HG02973 (cell line): ENCODE data around the gene FRAS1.
"Not testable (repeated sequence)": the region's sequence is repeated elsewhere in the genome, so short reads cannot be mapped to it uniquely, and the experiment has no call there.

Experiments
- ATAC-seq: cut with Tn5 transposase; IDR thresholded peaks from one replicate; pipeline ENCODE4 v1.9.1; 2021; ENCODE audit warnings: moderate library complexity; ENCODE audit not compliant: unreplicated experiment

The FRAS1 gene

DNA sequence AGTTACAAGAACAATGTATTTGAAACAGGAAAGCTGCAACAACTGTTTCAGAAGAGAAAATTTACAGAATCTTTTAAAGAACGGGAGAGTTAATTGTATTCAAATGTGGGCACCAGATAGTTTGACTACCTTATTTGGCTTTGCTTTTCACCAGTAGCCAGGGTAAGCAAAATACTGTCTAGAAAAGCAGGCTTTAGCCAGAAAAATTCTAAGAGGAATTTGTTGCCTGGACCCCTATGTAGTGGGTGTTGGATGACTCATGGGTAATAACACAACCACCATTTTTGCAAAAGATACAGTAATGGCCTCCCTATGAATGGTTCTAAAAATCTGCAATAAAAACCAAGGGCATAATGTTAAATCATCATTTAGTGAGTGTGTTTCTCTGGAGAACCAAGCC, 261.0 kb downstream of the FRAS1 start:
- ATAC-seq, result no peak

DNA sequence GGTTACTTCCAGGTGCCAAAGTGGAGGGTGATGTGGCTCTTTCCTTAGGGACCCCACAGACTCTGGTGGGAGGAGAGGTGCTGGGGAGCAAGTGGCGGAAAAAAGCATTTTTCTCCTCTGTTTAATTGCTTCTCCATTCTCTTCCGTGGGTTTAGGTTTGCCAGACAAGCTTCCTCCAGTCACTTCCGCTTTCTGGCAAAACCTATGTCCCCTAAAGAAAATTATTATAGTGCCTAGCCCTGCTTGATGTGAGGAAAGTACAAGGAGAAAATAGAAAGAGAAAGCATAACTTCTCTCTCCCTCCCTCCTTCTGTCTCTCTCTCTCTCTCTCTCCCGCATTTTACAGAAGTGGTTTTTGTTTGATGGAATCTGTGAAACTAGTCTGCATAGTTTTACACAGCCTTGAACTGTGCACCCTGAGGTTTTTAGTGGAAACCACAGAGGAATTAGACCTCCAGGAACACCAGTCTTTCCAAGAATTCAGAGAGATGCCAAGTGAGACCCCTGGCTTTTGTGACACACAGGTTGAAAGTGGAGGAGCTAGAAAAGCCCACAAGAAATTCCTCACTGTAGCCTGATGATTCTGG, 263.3 kb downstream of the FRAS1 start:
- no peak for ATAC-seq

DNA sequence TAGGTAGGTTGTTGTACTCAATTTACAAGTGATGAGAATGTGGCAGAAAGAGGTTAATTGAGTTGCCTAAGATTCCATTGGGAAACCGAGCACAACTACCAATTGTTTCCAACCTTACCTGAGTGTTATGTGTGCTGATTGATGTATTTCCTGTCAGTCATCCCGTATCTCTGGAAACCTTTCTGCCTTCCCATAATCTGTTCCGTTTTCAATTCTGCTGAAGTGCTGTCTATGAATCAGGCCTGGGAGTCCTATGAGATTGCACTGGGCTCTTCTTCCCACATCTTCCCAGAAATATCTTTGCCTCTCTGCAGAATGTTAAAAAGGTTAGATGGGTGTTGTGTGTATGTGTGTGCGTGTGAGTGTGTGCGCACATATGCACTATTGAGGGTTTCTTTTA, 264.9 kb downstream of the FRAS1 start:
- ATAC-seq, result no peak

DNA sequence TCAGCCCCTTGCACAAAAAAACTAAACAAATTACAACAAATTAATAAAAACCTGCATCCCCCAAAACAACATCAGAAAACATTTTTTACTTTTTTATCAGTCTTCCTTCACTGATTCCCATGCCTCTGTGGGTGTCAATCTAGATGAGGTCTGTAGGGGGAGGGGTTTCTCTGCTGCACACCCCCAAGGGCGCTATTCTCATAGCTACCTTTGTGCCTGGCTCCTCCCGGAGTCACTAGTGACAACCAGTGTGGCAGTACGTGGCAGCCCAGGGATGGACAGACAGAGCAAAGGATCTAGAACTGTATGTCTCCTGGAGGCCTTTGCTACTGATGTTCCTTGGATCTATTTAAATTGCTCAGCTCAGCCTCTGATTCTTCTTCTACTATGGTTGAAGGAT, 266.3 kb downstream of the FRAS1 start:
- no peak for ATAC-seq

DNA sequence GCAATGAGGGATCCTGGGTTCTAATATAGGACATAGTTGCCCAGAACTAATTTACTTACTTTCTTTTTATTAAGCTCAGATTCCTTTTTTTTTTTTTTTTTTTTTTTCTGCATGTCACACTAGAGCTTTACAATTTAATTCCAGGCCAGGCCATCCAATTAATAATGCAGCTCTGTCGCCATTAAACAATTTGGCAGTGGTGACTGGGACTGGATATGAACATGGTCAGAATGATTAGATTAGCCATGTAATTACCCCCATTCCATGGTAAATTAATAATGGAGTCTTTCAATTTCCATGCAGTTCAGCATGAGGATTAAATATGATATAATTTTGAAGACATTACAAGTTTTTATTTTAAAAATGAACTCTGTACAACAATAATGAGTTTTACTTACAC, 267.5 kb downstream of the FRAS1 start:
- no peak for ATAC-seq

DNA sequence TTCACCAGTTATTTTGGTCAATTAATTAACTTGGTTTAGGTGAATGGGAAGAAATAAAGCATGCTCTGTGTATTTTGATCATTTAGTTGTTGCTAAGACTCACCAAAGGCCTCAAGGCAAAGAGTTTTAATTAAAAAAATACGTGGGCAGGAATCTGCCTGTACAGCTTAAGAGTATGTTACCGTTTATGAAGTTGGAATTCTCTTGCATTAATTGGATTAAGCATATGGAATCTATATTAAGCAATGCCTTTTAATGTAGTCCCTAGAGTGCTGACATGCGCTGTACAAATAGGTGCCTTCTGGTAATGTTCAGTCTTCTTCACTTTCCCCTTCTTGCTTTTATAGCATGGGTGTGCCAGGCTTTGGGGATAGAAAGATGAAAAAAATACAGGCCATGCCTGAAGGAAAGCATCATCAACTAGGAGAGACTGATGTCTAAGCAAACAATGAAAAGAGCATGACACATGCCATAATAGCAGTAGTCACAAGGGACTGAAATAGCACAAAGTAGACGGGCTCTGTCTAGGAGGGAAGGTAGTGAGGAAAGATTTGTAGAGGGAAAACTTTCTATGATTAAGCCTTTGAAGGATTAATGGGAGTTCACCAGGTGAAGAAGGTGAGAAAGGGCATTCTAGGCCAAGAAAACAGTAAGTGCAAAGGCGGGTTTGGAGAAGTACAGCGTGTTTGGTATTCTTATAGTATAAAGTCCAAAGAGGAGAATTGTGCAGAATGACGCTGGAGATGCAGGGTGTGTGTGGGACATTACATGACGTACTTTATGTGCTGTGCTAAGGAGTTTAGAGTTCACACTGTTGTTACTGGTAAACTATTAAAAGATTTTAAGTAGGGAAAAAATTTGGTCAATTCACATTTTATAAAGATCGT, 268.4 kb downstream of the FRAS1 start:
- no peak for ATAC-seq

DNA sequence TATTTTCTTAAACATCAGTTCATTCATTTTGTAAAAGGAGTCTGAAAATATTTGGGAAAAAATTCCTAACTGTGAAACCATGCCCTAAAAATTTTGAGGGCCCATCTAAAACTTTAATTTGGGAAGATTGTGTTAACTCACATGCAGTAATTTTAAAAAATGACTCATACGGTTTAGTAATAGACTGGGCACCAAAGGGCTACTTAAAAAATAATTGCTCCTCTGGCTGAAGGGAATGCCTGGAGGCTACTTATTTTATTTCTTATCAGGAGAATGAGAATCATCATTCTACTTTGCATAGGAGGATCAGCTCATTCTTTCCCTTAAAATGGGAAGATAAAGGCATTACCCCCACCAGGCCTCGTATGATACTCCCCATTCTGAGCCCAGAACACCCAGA, 271.5 kb downstream of the FRAS1 start:
- not testable (repeated sequence) for ATAC-seq

DNA sequence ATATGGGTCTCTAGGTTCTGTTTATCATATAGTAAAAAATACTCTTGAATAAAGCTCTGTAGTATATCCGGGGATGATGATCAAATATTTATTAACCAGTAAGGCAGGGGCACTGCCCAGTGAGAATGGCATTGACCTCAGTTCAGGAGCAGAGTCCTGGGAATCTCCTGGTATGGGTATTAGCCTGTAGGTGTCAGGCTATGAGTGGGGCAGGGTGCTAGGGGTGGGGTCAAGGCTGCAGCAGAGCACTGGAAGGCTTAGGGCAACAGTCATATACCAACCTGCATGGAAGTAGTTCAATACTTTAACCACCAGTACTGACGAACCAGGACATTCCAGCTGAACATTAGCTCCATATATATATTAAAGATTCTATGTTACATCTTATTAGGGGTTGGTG, 274.1 kb downstream of the FRAS1 start:
- no peak for ATAC-seq

DNA sequence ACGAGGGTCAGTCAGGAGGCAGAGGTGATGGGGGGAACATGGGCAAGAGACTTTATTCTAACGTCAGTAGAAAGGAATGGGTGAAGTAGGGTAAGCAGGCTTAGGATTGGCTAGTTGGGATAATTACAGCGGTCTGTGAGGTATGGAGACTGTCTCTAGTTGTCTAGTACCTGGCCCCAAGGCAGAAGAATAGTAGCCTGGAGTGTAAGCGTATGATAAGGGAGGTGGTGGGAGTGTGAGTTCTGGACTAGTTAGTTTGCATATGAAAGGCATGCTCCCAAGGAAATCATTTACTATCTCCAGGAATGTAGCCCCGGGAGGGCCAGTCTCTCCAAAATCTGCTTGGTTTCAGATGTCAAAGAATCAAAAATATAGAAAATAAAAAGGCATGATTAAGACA, 274.8 kb downstream of the FRAS1 start:
- no peak for ATAC-seq

DNA sequence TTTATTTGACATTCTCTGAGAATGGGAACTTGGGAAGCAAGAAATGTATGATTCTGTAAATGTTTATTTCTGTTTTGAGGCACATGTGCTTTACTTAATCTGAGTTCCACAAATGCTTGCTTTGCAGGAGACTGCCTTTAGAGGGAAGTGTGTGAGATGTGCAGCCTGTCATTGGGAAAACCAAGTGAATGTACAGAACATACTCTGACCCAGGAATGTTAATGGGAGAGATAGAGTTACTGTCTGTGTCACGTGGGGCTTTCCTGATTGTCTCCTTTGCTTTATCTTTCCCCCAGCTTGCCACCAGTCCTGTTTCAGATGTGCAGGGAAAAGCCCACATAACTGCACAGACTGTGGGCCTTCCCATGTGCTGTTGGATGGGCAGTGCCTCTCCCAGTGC, 275.9 kb downstream of the FRAS1 start:
- no peak for ATAC-seq

DNA sequence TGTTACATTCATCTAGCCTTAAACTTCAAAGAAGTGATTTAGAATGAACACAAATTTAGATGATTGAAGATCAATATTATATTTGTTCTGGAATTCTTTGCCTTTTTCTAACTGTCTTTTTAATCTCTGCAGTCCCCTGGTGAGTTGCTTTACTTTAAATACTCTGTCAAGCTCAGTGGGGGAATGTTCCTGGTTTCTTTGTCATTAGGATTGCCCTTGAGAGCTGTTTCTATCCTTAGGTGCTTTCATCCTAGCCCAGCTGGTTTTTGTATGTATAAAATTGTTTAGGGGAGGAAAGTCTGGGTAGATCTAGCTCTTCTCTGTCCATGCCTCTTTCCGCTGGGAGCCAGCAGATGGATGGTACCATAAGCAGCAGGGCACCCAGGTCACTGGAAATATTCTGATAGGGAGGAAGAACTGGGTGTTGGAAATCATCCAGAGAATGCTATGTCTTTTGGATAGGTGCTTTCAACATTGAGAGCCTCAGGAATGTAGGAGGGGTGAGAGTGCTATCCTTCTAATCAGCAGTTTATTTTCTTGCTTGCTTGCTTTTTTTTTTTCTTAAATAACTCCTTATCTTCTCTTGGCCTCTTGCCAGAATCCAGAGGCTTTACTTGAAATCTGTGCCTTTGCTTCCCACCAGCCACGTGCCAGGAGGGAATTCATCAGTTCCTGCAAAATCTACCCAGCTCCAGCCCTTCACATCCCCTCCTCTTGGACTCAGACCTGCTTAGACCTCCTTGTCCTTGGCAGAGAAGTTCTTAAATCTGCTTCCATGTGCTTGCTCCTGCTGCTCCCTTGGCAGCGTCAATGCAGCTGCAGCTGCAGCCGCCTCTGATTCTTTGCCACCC, 279.2 kb downstream of the FRAS1 start:
- ATAC-seq, result no peak

DNA sequence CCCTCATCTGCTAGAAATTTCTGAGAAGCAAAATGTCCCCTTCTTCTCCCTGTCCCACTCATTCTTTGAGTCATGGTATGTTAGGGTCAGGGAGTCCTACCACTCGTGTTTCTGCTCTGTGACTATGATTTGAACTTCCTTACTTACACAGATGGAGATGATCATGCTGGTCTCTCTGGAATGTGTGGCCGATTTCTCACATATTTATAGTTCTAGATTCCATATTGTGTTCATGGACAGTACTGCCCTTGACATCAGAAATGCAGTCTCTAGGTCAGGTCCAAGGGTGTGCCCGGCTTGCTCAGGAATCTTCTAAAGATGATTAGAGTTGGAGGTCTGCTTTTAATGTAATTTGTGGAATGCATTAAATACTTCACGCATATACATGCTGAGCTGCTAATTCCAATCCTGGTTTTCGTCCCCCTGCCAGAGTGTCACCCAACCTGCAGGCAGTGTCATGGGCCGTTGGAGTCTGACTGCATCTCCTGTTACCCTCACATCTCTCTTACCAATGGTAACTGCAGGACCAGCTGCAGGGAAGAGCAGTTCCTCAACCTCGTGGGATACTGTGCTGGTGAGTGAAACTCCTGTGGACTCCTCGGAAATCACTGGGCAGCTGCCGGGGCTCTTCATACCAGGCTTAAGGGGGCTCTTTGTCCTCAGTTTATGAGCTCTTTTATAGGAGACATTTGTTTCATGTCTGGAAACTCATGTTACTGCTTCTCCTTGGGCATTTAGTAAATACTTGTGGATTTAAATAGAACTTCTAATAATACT, 280.3 kb downstream of the FRAS1 start:
- no peak for ATAC-seq

DNA sequence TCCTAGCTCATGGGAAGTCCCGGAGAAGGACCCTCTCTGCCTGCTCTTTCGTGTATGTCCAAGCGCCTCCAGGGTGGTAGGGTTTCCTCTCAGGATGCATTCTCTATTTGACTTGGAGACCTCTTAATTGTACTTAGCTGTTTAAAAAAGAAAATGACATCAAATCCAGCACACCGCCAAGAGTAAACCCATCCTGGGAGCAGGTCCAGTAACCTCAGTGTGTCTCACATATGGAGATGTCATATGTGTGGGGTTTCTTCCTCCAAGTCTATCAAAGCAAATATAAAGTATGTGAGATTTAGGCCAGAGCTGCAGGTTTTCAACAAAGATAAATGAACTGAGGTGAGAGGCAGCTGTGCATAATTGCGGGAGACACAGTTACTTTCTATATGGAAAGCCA, 285.0 kb downstream of the FRAS1 start:
- no peak for ATAC-seq

DNA sequence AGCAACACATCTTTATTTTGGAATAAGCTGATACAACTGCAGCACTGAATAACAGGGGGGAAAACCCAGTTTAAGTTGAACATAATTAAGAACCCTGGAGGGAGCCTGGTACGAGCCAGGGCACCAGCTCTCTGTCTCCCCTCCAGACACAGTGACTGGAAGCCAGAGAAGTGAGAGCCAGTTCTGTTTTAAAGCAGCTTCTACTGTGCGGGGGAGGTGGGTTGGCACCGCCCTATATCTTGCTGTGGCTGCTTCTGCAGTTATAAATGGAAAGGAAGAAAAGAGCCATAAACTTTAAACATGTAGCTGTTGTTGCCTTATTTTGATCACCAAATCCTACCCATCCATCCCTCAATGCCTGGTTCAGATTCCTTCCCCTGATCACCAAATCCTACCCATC, 286.6 kb downstream of the FRAS1 start:
- ATAC-seq, result no peak

DNA sequence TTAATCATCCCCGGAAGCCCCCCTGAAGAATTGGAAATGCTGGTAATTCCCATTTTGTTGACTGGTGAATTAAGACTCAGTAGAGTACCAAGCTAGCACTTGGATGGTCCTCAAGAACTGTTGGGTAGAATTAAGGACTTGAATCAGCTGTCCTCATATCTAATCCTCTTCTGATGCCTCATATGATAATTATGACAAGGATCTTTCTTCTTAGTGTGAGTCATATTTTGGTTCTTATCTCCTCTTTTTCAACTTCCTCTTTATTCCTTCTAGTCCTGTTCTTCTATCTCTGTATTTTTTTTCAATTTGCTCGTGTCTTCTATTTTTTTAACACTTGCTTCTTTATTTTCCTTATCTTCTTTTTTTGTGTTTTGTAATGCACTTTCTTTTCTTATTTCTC, 288.1 kb downstream of the FRAS1 start:
- no peak for ATAC-seq

DNA sequence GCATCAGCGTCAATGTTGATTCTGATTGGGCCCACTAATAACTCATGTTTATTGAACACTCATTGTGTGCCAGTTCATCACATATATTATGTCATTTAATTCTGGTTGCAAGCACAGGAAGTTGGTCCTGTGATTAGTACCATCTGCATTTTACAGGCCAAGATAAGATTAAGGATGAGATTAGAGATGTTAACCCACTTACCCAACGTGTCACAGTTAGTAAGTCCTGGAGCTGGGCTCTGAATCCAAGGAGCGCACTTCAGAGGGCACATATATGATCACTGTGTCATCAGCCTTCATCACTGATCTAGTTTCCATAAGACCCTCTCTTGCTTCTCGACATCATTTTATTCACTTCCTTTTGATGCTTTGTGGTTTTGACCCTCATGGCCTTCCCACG, 289.1 kb downstream of the FRAS1 start:
- ATAC-seq, result no peak

DNA sequence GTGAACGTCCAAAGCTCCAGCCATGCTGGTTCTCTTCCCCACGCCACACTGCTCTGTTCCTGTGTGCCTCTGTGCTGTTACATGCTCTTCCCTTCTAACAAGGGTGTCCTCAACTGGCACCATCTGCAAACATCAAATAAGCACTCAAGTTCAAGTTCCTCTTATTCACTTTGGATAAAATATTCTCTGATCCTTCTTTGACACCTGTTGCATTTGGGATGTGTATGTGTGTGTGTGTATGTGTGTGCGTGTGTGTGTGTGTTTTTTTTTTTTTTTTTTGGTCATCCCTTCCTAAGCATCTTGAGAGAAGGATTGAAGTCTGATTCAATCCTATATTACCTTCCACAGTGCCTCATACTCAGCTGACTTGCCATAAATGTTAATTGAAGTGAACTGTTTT, 290.4 kb downstream of the FRAS1 start:
- ATAC-seq, result no peak

DNA sequence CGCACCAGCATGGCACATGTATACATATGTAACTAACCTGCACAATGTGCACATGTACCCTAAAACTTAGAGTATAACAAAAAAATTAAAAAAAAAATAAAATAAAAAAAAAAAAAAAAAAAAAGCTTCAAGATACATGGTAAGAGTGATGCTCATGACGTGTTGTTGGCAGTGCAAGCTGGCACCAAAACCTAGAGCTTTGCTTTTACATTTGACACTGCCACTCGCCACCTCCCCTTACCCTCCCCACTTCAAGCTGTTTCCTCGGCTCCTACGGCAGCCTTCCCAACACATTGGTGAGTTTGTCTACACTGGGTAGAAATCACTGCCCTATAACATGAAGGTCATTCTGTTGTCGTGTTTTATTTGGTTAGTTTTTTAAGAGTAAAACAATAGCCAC, 296.8 kb downstream of the FRAS1 start:
- no peak for ATAC-seq

DNA sequence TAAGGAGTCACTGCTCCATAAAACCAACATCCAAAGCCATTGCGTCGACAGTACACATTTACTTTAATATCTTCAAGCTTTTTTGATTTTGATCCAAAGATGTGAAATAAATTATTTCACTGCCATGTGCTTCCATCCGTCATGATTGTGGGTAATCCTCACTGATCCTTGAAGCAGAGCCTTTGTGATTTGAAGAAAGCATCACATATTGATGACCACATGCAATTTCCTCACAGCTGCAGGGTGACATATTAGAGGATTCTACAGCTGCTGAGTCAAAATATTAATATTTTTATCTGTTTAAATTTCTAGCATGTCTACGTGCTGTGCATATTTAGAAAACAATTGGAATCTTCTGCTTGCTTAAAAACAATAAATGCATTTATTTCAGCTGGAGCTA, 297.7 kb downstream of the FRAS1 start:
- ATAC-seq, result no peak

DNA sequence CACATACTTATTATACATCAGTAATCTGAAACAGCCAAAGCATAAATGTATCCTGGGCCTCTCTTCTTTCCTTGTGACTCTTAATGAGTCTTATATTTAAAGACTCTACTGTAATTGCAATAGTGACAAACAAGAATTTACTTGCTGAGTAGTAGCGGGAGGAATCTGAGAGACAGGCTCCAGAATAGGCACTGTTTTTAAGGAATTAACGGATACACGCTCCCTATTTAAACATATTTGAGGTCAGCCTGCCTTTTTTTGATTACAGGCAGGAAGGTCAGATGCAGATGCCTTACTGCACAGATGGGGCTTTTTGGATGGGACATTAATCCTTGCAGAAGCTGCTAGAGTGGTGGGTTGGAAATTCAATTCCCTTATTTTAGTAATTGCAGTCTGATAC, 298.2 kb downstream of the FRAS1 start:
- ATAC-seq, result no peak

DNA sequence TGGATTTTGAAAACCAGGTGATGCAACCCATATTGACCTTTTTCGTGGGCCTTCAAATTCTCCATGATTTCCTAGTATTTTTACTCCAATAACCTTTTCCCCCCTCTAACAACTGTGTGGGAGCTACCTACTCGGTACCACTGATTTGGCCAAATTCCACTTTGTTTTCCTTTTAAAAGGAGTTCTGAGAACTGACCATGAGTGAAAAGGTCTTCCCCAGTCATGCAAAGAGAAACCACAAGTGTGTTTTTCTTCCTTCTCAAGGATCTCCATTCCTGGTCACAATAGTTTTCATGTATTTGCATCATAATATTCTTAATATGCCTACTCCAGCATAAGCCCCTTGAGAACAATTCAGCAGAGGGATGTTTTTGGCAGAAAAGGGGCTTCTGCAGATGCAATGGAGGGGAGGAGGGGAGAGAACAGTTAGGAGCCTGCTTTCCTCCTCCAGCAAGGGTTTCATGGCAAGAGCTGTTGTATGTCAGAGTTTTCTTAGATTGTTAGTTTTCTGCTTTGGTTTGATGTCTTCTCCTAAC, 299.2 kb downstream of the FRAS1 start:
- ATAC-seq, result no peak
